H1 (cell line): Measurements from ENCODE around the gene PAX8. TPM values are rescaled to one million over a fixed set of nuclear protein-coding genes. Genes with fewer than 3 reads are reported as not detected.
A peak's percentile ranks its signal among the peaks of the same experiment; 100 is the strongest.

ENCODE experiments used
- CTCF ChIA-PET: fragments of 300-600 bp; sonication (Branson Sonifier 250); formaldehyde crosslinking; loops from one replicate; lab custom pipeline; 2021; ENCODE audit not compliant: partially characterized antibody; lab: Charles Lee
- POLR2A ChIA-PET: fragments of 300-600 bp; sonication (Branson Sonifier 250); formaldehyde crosslinking; loops from one replicate; lab custom pipeline; 2021; ENCODE audit warnings: inconsistent platforms; ENCODE audit not compliant: partially characterized antibody; lab: Charles Lee
- DNase-seq, 2 experiments: peaks; one replicate each; pipeline versions ENCODE4 v3.0.0 to v3.0.0-alpha.2; 2010 to 2022; ENCODE audit warnings: low spot score in 2 of 2, low read depth in 1 of 2, mixed read lengths in 1 of 2
- FAIRE-seq: peaks from 2 replicates; lab custom pipeline; 2011; peaks lifted over from hg19 to GRCh38; lab: Jason Lieb, UNC
- H2AFZ ChIP-seq: 2 replicates; pipeline ENCODE4 v1.8.1; 2012; ENCODE audit warnings: low read length, inconsistent platforms
- H2AK5ac ChIP-seq: 2 replicates; pipeline ENCODE4 v1.6.1; 2013; ENCODE audit warnings: low read depth, low read length
- H2BK120ac ChIP-seq: replicated peaks from 2 replicates; pipeline ENCODE3; 2013; ENCODE audit warnings: low read depth, low read length, inconsistent platforms
- H2BK12ac ChIP-seq: 2 replicates; pipeline ENCODE4 v1.6.1; 2013; ENCODE audit warnings: low read depth, low read length
- H2BK15ac ChIP-seq: 2 replicates; pipeline ENCODE4 v1.6.1; 2013; ENCODE audit warnings: low read length
- H2BK20ac ChIP-seq: 2 replicates; pipeline ENCODE4 v1.6.1; 2013; ENCODE audit warnings: low read length
- H2BK5ac ChIP-seq: 2 replicates; pipeline ENCODE4 v1.6.1; 2013; ENCODE audit warnings: low read depth, low read length
- H3K14ac ChIP-seq: 2 replicates; pipeline ENCODE4 v1.6.1; 2013; ENCODE audit warnings: inconsistent platforms; ENCODE audit not compliant: insufficient read length
- H3K18ac ChIP-seq: 2 replicates; pipeline ENCODE4 v1.6.1; 2013; ENCODE audit warnings: low read length; ENCODE audit errors: extremely low read depth
- H3K23ac ChIP-seq: 2 replicates; pipeline ENCODE4 v1.6.1; 2013; ENCODE audit warnings: inconsistent platforms; ENCODE audit not compliant: insufficient read length
- H3K23me2 ChIP-seq: 2 replicates; pipeline ENCODE4 v1.6.1; 2013; ENCODE audit warnings: low read depth, low read length
- H3K27ac ChIP-seq: 2 replicates; pipeline ENCODE4 v1.6.1; 2011; ENCODE audit warnings: low read depth, low read length, inconsistent platforms
- H3K27me3 ChIP-seq, 4 experiments: replicated peaks in 1 of 4; 1 replicate in 1 of 4; 2 replicates in 3 of 4; pipeline versions ENCODE4 v1.6.1 to v1.8.1; 2011 to 2013; ENCODE audit warnings: low read length in 3 of 4, mild to moderate bottlenecking in 3 of 4, inconsistent platforms in 2 of 4, mixed read lengths in 2 of 4, moderate library complexity in 1 of 4; ENCODE audit not compliant: control insufficient read depth in 3 of 4, insufficient read depth in 3 of 4; ENCODE audit errors: extremely low read depth in 1 of 4
- H3K36me3 ChIP-seq, 4 experiments: 2 replicates each; pipeline versions ENCODE4 v1.6.1 to v1.8.1; 2011 to 2013; ENCODE audit warnings: mild to moderate bottlenecking in 4 of 4, low read length in 3 of 4, moderate library complexity in 2 of 4, control low read depth in 1 of 4, inconsistent platforms in 1 of 4; ENCODE audit not compliant: insufficient read depth in 4 of 4, control insufficient read depth in 2 of 4
- H3K4ac ChIP-seq: replicated peaks from 2 replicates; pipeline ENCODE3; 2013; ENCODE audit warnings: low read length, low read depth, mixed read lengths, inconsistent platforms; ENCODE audit not compliant: insufficient read length
- H3K4me1 ChIP-seq, 4 experiments: replicated peaks in 1 of 4; 1 replicate in 1 of 4; 2 replicates in 3 of 4; pipeline versions ENCODE4 v1.6.1 to v1.8.1; 2011 to 2013; ENCODE audit warnings: low read length in 3 of 4, inconsistent platforms in 2 of 4, mixed read lengths in 1 of 4; ENCODE audit not compliant: insufficient read depth in 4 of 4, control insufficient read depth in 3 of 4
- H3K4me2 ChIP-seq, 2 experiments: 2 replicates each; pipeline versions ENCODE4 v1.6.1 to v1.8.1; 2011 to 2013; ENCODE audit warnings: low read depth in 2 of 2, low read length in 2 of 2, control low read depth in 1 of 2, inconsistent platforms in 1 of 2, mild to moderate bottlenecking in 1 of 2; ENCODE audit not compliant: insufficient read depth in 1 of 2
- H3K4me3 ChIP-seq, 4 experiments: fragments of 200-600, 300-600 bp in 1 of 4; sonication (generic), shearing (Covaris generic), sonication (Bioruptor Twin) in 1 of 4; 2 replicates each; pipeline versions ENCODE4 v1.5.1 to v1.8.1; 2011 to 2016; ENCODE audit warnings: low read length in 4 of 4, low read depth in 3 of 4, control low read depth in 2 of 4, inconsistent platforms in 2 of 4, mild to moderate bottlenecking in 2 of 4, mixed read lengths in 1 of 4, moderate library complexity in 1 of 4; ENCODE audit not compliant: insufficient read depth in 2 of 4; ENCODE audit errors: extremely low read depth in 1 of 4
- H3K56ac ChIP-seq: replicated peaks from 2 replicates; pipeline ENCODE3; 2013; ENCODE audit warnings: low read depth, mild to moderate bottlenecking, mixed read lengths, low read length, inconsistent platforms; ENCODE audit not compliant: insufficient read length
- H3K79me1 ChIP-seq: 2 replicates; pipeline ENCODE4 v1.6.1; 2013; ENCODE audit warnings: low read depth, low read length, control low read depth
- H3K79me2 ChIP-seq, 2 experiments: 2 replicates each; pipeline versions ENCODE4 v1.6.1 to v1.8.1; 2012 to 2013; ENCODE audit warnings: low read length in 2 of 2, mild to moderate bottlenecking in 2 of 2, inconsistent platforms in 1 of 2; ENCODE audit not compliant: insufficient read depth in 2 of 2, control insufficient read depth in 1 of 2
- H3K9ac ChIP-seq, 4 experiments: replicated peaks in 1 of 4; 1 replicate in 1 of 4; 2 replicates in 3 of 4; pipeline versions ENCODE4 v1.6.1 to v1.8.1; 2011 to 2013; ENCODE audit warnings: low read depth in 3 of 4, low read length in 3 of 4, control low read depth in 2 of 4, mild to moderate bottlenecking in 2 of 4, moderate library complexity in 2 of 4, inconsistent platforms in 1 of 4; ENCODE audit errors: extremely low read depth in 1 of 4
- H3K9me3 ChIP-seq, 2 experiments: 2 replicates each; pipeline versions ENCODE4 v1.6.1 to v1.8.1; 2012 to 2013; ENCODE audit warnings: mild to moderate bottlenecking in 2 of 2, moderate library complexity in 2 of 2, control low read depth in 1 of 2, inconsistent platforms in 1 of 2, low read depth in 1 of 2, low read length in 1 of 2, mixed read lengths in 1 of 2; ENCODE audit not compliant: insufficient read depth in 2 of 2
- H4K20me1 ChIP-seq, 2 experiments: replicated peaks in 1 of 2; 2 replicates each; pipeline versions ENCODE3 to v1.8.1; 2011 to 2013; ENCODE audit warnings: inconsistent platforms in 2 of 2, low read length in 2 of 2, mild to moderate bottlenecking in 1 of 2; ENCODE audit not compliant: insufficient read depth in 2 of 2, control insufficient read depth in 1 of 2
- H4K5ac ChIP-seq: 2 replicates; pipeline ENCODE4 v1.6.1; 2013; ENCODE audit warnings: low read length, low read depth, mixed read lengths, inconsistent platforms; ENCODE audit not compliant: insufficient read length
- H4K8ac ChIP-seq: 2 replicates; pipeline ENCODE4 v1.8.0; 2013; ENCODE audit warnings: mild to moderate bottlenecking, moderate library complexity, low read length, inconsistent platforms; ENCODE audit not compliant: insufficient read depth; ENCODE audit errors: extremely low read depth
- H4K91ac ChIP-seq: replicated peaks from 2 replicates; pipeline ENCODE3; 2013; ENCODE audit warnings: low read length, mixed read lengths, inconsistent platforms; ENCODE audit not compliant: insufficient read length
- GTF2F1 ChIP-seq: IDR thresholded peaks from 2 replicates; pipeline ENCODE4 v1.6.1; 2012; ENCODE audit warnings: low read depth, low read length, improper control_type of control experiment, borderline replicate concordance
- HDAC6 ChIP-seq: IDR thresholded peaks from one replicate; pipeline ENCODE4 v1.7.1; 2012; ENCODE audit warnings: low read depth, mild to moderate bottlenecking, inconsistent platforms, low read length, moderate library complexity
- WGBS, 2 experiments: shearing (Covaris generic) in 1 of 2; methylation state at CpG; one replicate each; pipeline versions ENCODE4 v1.1.6 to v1.1.7; 2013 to 2015; ENCODE audit warnings: low lambda C conversion rate in 2 of 2, mixed read lengths in 2 of 2, inconsistent platforms in 1 of 2, low coverage in 1 of 2, missing lambda C conversion rate in 1 of 2; ENCODE audit not compliant: insufficient replicate concordance in 2 of 2, insufficient coverage in 1 of 2, insufficient read length in 1 of 2; ENCODE audit errors: extremely low coverage in 1 of 2, missing lambda C conversion rate in 1 of 2; 5-methylcytosine and 5-hydroxymethylcytosine counted together
- polyA plus RNA-seq, 7 experiments: library from polyadenylated mRNA; depleted of rRNA in 3 of 7; stranded (reverse) in 5 of 7; unstranded in 2 of 7; fragments of >200 nt in 5 of 7; fragments of 200-250 nt in 2 of 7; gene quantifications; 1 replicate in 5 of 7; 2 replicates in 1 of 7; 4 replicates in 1 of 7; pipeline versions ENCODE4 v1.2.1 to v1.2.3, GENCODE V29; 2011 to 2013; ENCODE audit warnings: missing spikeins in 2 of 7, mixed read lengths in 2 of 7
- total RNA-seq: library from RNA; stranded (reverse); fragmentation: NEBNext Ultra II Directional; extraction: Animal tissue kit (Norgen Biotek cat#: 25700); gene quantifications from 2 replicates; pipeline ENCODE4 v1.2.1, GENCODE V29; 2021

PAX8 gene
- total and polyA plus RNA-seq, 2 of the 8 experiments (the other 6 are each of a cell fraction or from before 2014, with no cell fraction given) = 0.02 TPM; not detected in 1

- peaks cover 0 to 5% of the 10 kb centered on the region in 2 experiments; a peak in 1 of 4 replicates for H3K9me3 ChIP-seq
- DNase-seq (no peak), FAIRE-seq (no peak)
- H2AFZ ChIP-seq = no peak overlapping the region
- H3K23me2 ChIP-seq = no peaks in the 10 kb centered on the region
- H4K20me1 ChIP-seq = no peaks in the 10 kb centered on the region
- H3K79me2 ChIP-seq = no peaks in the 10 kb centered on the region
- H3K23ac ChIP-seq = no peak overlapping the region
- no peak overlapping the region for H4K5ac ChIP-seq
- no peak overlapping the region for H2BK20ac ChIP-seq
- no peaks in the 10 kb centered on the region for H3K4me1 ChIP-seq
- no peak overlapping the region for H4K91ac ChIP-seq
- H3K27ac ChIP-seq = no peak overlapping the region
- H3K4me2 ChIP-seq = no peak overlapping the region
- H2BK5ac ChIP-seq = no peak overlapping the region
- CTCF ChIA-PET = interaction anchor here (0.6 to 5.5 kb wide), 2 partner anchors 11 to 103 kb away, joined by 4 to 37 read pairs; no protein-coding TSS in a partner anchor
- no peak overlapping the region for H2BK12ac ChIP-seq
- no peak overlapping the region for H2AK5ac ChIP-seq
- H3K4me3 ChIP-seq = no peak overlapping the region
- no peak overlapping the region for H2BK15ac ChIP-seq
- POLR2A ChIA-PET = interaction anchor here (1.0 to 1.2 kb wide), 2 partner anchors 22 to 32 kb away, joined by 4 to 5 read pairs; no protein-coding TSS in a partner anchor
- no peak overlapping the region for H2BK120ac ChIP-seq
- H4K8ac ChIP-seq = peak overlapping the region; percentile 77; the same call in 1 of the 2 replicates
- H3K27me3 ChIP-seq = no peaks in the 10 kb centered on the region
- H3K79me1 ChIP-seq = no peaks in the 10 kb centered on the region
- H3K9ac ChIP-seq = no peak overlapping the region
- H3K56ac ChIP-seq = no peak overlapping the region
- H3K36me3 ChIP-seq = no peaks in the 10 kb centered on the region
- no peak overlapping the region for H3K18ac ChIP-seq
- H3K14ac ChIP-seq = no peak overlapping the region
- 95% methylated on average over 21 of the region's 38 CpGs; no CpG with 5 or more reads in 1 of the 2 experiments for WGBS, 2 experiments
- H3K4ac ChIP-seq = no peak overlapping the region
- no peak for TF ChIP-seq GTF2F1
- no peak for TF ChIP-seq HDAC6
Measured at GRCh38 chr2:113236367-113237159, 42.2 kb downstream of the PAX8 start.
